ENCODE results near the gene SDK2.
"Not testable (repeated sequence)": the region's sequence is repeated elsewhere in the genome, so short reads cannot be mapped to it uniquely, and the experiment has no call there.

Gene SDK2

GRCh38 chr17:73335591-73336407 is 308.4 kb downstream of the SDK2 start:
- no peak for DNase-seq

GRCh38 chr17:73334771-73335513 is 309.3 kb downstream of the SDK2 start:
- DNase-seq: no peak

- DNase-seq: not testable (repeated sequence)
Measured at GRCh38 chr17:73333445-73333844, 310.8 kb downstream of the SDK2 start.

- DNase-seq: no peak
Measured at GRCh38 chr17:73331060-73331459, 313.2 kb downstream of the SDK2 start.

DNA sequence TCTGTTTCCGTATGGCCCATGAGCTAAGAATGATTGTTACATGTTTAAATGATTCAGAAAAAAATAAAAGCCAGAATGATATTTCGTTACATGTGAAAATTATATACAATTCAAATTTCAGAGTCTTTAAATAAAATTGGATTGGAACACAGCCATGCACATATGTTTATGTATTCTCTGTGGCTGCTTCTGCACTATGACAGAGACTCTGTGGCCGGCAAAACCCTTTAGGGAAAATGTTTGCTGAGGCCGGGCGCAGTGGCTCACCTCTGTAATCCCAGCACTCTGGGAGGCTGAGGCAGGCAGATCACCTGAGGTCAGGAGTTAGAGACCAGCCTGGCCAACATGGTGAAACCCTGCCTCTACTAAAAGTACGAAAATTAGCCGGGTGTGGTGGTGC is 316.6 kb downstream of the SDK2 start:
- DNase-seq: no peak

GRCh38 chr17:73325527-73325842 is 318.8 kb downstream of the SDK2 start:
- DNase-seq: no peak

- no peak for DNase-seq
Measured at GRCh38 chr17:73324711-73325526, 319.3 kb downstream of the SDK2 start.

GRCh38 chr17:73324160-73324475 is 320.1 kb downstream of the SDK2 start:
- no peak for DNase-seq

- no peak for DNase-seq
Measured at GRCh38 chr17:73323409-73324159, 320.7 kb downstream of the SDK2 start.

DNA sequence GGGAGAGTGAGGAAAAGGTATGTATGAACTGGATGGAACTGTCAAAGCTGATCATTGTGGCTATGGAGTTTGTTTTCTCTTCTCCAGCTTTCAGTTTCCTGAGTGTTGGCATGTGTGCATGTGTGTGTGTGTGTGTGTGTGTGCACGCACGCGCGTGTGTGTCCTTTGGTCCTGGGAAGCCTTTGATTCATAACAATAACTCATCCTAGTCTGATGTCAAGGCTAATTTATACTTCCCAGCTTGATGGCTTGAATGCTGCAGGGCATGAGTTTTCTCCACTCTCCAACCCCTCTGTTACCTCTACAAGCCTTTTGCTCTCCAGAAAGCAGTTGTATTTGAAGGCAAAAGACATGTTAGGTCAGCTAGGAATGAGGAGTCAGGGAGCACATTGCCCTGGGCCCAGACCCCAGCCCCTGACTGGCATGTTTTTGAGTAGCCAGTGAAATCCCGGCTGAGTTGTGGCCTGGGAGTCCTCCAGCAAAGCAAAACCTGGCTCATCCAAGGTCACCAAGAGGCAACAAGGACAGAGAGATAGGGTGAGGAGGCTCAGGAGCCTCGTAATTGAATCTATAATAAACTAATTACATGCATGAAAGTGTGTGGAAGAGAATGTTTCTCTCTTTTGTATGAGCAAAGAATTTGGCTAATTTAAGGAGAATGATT is 323.5 kb downstream of the SDK2 start:
- DNase-seq: no peak

- DNase-seq: no peak
Measured at GRCh38 chr17:73319766-73320165, 324.5 kb downstream of the SDK2 start.

DNA sequence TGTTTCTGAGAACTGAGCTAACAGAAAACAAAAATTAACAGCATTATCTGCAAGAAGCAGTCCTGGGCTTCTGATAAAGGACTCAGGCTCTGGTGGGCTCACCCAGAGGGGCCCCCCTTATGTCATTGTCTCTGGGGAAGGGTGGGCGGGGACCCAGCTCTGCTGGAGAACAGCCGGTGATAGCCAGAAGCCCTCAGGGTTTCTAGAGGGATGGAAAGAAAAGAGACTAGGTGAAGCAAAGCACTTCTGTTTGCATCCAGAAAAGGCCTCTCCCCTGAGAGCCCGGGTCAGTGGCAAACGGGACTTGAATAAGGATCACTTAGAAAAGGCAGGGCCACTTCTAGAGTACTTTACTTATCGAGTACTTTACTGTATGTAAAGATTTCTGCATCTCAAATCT is 325.4 kb downstream of the SDK2 start:
- DNase-seq: no peak

DNA sequence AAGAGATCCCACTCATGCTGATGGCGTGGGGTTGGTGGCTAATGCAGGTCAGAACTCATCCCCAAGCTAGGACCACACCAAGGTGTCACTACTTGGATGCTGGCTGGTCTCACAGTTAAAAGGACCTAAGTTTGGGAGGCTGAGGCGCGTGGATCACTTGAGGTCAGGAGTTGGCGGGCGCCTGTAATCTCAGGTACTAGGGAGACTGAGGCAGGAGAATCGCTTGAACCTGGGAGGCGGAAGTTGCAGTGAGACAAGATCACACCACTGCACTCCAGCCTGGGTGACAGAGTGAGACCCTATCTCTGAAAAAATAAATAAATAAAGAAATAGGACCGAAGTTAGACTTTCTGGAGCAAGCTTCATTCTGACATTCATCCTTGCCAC is 325.8 kb downstream of the SDK2 start:
- no peak for DNase-seq

- no peak for DNase-seq
Measured at GRCh38 chr17:73317513-73318426, 326.5 kb downstream of the SDK2 start.

GRCh38 chr17:73316919-73317505 is 327.2 kb downstream of the SDK2 start:
- DNase-seq: no peak

- DNase-seq: no peak
Measured at GRCh38 chr17:73315471-73315870, 328.8 kb downstream of the SDK2 start.

- DNase-seq: no peak
Measured at GRCh38 chr17:73313526-73314127, 330.6 kb downstream of the SDK2 start.

- not testable (repeated sequence) for DNase-seq
Measured at GRCh38 chr17:73312887-73313286, 331.4 kb downstream of the SDK2 start.

DNA sequence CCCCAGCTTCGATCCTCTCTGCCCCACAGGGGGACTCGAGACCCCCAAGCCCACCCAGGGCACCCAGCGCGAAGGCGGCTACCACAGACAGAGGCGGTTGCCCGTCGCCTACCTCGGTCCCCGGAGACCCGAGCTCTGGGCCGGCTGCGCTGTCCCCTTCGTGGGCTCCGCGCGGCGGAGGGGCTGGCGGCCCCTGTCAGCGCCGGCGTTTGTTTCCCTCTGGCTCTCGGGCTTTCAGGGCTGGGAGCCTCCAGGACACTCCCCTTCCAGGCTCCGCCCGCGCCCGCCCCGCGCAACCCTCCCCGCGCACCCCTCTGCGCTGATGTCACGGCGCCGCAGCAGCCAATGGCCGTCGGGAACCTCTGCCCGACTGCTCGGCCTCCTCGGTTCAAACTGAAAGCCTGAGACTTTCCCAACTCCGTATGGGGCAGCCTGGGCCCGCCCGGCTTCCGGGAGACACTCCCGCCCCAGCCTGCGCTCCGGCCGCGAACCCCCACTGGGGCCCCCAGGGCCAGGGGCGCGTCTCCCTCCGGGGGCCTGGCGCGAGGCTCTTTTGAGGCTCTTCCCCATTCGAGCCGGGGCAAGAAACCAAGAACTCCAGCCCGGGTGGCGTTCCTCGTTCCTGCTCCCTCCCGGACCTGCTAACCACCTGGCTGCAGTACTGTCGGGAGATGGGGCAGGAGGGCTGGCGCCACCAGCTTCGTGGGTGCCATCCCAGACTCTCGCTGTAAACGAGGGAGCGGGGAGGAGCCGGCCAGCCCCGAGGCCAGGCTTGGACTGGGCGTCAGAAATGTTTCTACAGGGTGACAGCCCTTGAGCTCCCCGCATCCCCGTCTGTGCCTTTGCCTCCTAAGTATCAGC is 332.2 kb downstream of the SDK2 start, which contains the start of gene CDC42EP4:
Gene CDC42EP4, minus strand, starts transcription at position 221 of the 861 bp plus-strand sequence. CDS start 25,501 bp downstream, outside the sequence.
- DNase-seq: peak; percentile 86
